ENCODE results near the gene CSNK2A3.

Gene CSNK2A3

DNA sequence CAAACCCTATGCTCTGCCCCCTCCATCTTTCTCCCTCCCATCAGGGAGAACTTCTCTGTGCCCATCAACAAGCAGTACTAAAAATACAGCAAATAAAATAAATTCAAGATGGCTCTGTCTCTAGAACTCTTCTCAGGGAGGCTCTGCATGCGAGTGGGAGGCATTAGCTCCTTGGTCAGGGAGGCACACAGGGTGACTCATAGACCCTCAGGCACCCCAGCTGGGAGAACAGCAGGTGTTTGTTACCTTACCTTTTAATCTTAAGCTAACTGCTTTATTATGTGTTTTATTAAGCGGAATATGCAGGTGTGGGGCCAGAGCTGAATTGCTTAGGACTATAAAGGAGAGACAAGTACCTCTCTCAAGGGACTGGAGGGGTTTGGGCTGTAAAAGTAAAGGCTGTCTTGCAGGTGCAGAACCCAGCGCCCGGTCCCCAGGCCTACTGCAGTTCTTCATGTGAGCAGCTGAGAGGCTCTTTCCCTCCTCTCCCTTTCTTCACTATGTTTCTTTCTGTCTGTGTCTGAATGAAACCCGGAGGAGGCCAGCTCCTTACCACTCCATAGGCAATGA lies 20.8 kb downstream of the CSNK2A3 start:
- DNase-seq (ENCODE audit: low read depth) = peak; percentile 59
- H3K4me3 ChIP-seq (ENCODE audit: low read length) = no peak overlapping the region
- TF ChIP-seq, protein P1, sequence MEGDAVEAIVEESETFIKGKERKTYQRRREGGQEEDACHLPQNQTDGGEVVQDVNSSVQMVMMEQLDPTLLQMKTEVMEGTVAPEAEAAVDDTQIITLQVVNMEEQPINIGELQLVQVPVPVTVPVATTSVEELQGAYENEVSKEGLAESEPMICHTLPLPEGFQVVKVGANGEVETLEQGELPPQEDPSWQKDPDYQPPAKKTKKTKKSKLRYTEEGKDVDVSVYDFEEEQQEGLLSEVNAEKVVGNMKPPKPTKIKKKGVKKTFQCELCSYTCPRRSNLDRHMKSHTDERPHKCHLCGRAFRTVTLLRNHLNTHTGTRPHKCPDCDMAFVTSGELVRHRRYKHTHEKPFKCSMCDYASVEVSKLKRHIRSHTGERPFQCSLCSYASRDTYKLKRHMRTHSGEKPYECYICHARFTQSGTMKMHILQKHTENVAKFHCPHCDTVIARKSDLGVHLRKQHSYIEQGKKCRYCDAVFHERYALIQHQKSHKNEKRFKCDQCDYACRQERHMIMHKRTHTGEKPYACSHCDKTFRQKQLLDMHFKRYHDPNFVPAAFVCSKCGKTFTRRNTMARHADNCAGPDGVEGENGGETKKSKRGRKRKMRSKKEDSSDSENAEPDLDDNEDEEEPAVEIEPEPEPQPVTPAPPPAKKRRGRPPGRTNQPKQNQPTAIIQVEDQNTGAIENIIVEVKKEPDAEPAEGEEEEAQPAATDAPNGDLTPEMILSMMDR (IDR thresholded peaks at IDR 0.05; ENCODE audit: insufficient read depth, low read depth, low read length, missing control alignments) = no peak

DNA sequence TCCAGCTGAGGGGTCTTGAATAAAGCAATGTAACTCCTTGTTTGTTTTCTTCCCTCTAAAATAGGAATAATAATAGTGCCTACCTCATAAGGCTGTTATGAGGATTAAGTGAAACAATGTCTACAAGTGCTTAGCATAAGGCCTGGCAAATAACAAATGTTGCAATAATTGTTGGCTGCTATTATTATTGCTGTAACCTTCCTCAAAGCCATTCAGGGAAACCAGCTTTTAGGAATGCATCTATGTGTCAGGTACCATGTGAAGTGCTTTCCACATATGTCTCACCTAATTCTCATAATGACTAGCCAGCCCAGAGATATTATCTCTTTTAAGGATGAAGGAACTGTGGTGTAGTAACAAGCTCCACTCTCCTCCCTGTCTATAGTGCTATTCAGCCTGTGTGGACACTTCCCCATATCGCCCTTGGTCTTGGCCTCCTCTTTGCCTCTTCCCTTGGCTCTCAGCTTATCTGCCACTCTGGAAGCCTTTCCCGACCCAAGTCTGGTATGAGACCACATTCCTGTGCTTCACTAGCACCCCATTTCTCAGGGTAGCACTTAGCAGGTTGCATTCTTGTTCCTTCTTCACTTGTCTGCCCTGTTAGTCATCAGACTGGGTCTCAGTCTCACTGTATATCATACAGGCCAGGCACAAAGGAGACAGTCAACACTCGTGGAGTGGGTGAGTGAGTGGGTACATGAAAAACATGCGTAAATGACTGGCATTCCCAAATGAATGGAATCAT lies 23.8 kb downstream of the CSNK2A3 start:
- DNase-seq (ENCODE audit: low read depth) = peak; percentile 62
- TF ChIP-seq, protein P1 (IDR thresholded peaks at IDR 0.05; ENCODE audit: insufficient read depth, low read depth, low read length, missing control alignments) = no peak
- no peak overlapping the region for H3K4me3 ChIP-seq (ENCODE audit: low read length)

DNA sequence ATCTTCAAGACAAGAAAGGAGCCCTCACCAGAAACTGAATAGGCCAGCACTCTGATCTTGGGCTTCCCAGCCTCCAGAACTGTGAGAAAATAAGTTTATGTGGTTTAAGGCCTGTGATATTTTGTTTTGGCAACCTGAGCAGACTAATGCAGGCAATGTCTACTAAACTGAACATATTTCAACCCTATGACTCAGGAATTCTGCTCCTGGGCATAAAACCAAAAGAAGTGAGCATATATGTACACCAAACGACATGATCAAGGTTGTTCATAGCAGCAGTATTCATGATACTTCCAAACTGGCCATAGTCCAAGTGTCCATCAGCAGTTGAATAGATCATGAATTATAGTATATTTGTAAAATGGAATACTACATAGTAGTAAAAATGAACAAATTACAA lies 29.0 kb downstream of the CSNK2A3 start:
- TF ChIP-seq, protein P1 (IDR thresholded peaks at IDR 0.05; ENCODE audit: insufficient read depth, low read depth, low read length, missing control alignments) = no peak
- peak; percentile 86 for DNase-seq (ENCODE audit: low read depth)
- H3K4me3 ChIP-seq (ENCODE audit: low read length) = no peak overlapping the region

DNA sequence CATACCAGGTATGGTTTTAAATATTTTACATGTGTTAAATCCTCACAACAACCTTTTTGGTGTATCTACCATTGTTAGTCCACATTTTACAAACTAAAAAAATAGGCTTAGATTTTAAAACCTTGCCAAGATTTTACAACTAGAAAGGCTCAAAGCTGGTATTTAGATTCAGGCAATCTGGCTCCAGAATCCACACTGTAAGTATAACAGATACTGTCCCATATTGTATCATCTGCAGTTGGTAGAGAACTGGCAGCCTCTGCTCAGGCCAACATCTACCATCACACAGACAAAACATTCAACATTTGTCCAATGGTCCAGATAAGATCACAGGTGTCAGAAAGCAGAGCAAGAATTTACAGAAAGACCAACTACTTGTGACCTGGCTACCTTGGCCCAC lies 30.9 kb downstream of the CSNK2A3 start:
- TF ChIP-seq, protein P1 (IDR thresholded peaks at IDR 0.05; ENCODE audit: insufficient read depth, low read depth, low read length, missing control alignments) = no peak
- DNase-seq (ENCODE audit: low read depth) = no peak

DNA sequence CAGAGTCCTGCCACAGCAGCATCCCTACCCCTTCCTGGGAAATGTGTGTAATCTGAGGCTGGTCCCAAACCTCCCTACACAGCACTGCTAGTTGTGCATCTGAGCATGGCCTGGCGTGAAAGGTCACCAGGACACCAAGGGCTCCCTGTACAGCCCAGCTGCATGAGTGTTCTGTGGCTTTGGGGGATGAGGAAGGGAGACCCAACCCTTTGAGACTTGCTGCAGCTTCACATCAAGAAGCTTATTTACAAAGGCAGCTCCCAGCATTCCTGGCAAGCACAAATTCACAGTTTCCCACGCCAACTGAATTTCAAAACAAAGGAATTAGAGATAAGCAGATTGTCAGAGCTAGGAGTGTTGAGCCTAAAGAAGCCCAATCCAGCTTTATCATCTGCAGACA lies 32.2 kb downstream of the CSNK2A3 start:
- DNase-seq (ENCODE audit: low read depth) = no peak
- TF ChIP-seq, protein P1 (IDR thresholded peaks at IDR 0.05; ENCODE audit: insufficient read depth, low read depth, low read length, missing control alignments) = no peak
- H3K4me3 ChIP-seq (ENCODE audit: low read length) = no peak overlapping the region

More for the DNA sequence above, 30.9 kb downstream of the CSNK2A3 start:
- no peak overlapping the region for H3K4me3 ChIP-seq (ENCODE audit: low read length)

DNA sequence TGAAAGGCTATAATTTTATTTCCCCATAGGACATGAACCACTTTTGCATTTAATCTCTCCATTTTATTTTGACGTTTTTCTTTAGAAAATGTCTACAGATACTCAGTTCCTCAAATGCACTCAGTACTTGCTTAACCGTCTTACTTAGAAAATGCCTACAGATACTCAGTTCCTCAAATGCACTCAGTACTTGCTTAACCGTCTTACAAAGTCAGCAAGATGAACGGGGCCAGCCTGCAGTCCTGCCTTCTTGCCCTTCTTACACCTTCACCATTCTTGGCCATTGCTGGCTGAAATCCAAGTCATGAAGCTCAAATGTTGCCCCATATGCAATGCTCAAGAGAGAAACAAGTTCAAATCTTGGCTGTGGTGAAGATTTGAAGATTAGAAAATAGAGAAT lies 34.1 kb downstream of the CSNK2A3 start:
- DNase-seq (ENCODE audit: low read depth) = no peak
- TF ChIP-seq, protein P1 (IDR thresholded peaks at IDR 0.05; ENCODE audit: insufficient read depth, low read depth, low read length, missing control alignments) = no peak
- no peak overlapping the region for H3K4me3 ChIP-seq (ENCODE audit: low read length)

DNA sequence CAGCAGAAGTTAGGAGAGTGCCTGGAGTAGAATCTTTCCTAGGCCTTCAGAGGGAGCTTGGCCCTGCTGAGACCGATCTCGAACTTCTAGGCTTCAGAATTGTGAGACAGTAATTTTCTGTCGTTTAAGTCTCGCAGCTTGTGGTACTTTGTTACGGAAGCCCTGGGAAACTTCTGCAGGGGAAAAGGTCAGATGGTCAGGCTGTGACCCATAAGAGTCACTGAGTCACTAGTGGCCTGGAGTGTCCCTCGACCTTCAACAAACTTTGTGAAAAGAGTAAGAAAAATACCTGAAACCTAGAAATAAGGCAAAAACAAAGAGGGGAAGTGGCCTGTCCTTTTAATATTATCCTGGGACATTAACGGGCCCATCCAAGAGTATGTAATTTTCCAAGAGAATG lies 34.6 kb downstream of the CSNK2A3 start:
- TF ChIP-seq, protein P1 (IDR thresholded peaks at IDR 0.05; ENCODE audit: insufficient read depth, low read depth, low read length, missing control alignments) = no peak

More for the DNA sequence above, 34.6 kb downstream of the CSNK2A3 start:
- no peak for DNase-seq (ENCODE audit: low read depth)
- no peak overlapping the region for H3K4me3 ChIP-seq (ENCODE audit: low read length)
